ENCODE results near the gene AGAP2. TPM values are rescaled to one million over a fixed set of nuclear protein-coding genes. Genes with fewer than 3 reads are reported as not detected.
A peak's percentile ranks its signal among the peaks of the same experiment; 100 is the strongest.

The AGAP2 gene
- total and polyA plus RNA-seq, 9 of the 15 experiments (the other 6 are each of a cell fraction or from before 2014, with no cell fraction given), result 0.04 to 0.77 (median 0.28) TPM; not detected in 1

- peak overlapping the region; percentile 59 for H3K4me3 ChIP-seq
- ATAC-seq (peak; percentile 2; the same call in 2 of the 3 replicates), FAIRE-seq (no peak), DNase-seq (ENCODE audit: extremely low read depth in 1 of 4, low spot score in 3 of 4) (peak in 1 of 4 experiments; percentile 18)
- H3K9ac ChIP-seq (ENCODE audit: insufficient read depth in 1 of 2, low read depth in 2 of 2, low read length in 2 of 2), result no peak overlapping the region; a peak in 1 of 4 replicates
- intact Hi-C loops (cut with micrococcal nuclease) (no loop called here), in situ Hi-C loops (cut with MboI) (loop anchor here (10.0 kb wide), 1 partner anchor 431 kb away; no protein-coding TSS in a partner anchor)
- H3K79me2 ChIP-seq (ENCODE audit: control insufficient read depth, insufficient read depth, low read length), result peaks cover 30% of the 10 kb centered on the region
- H3K36me3 ChIP-seq (ENCODE audit: control insufficient read depth, insufficient read depth, low read length), result peaks cover 50% of the 10 kb centered on the region
- TSS peak; percentile 59 for BruUV-seq (replicated peaks)
- POLR2A ChIA-PET, result interaction anchor here (0.6 to 2.5 kb wide), 4 partner anchors 8 to 184 kb away, joined by 3 to 15 read pairs (median 3); no protein-coding TSS in a partner anchor
- TF ChIP-seq POLR2AphosphoS2 (IDR thresholded peaks at IDR 0.05; ENCODE audit: low read length) (peak; percentile 9), RBFOX2 (IDR thresholded peaks at IDR 0.05; ENCODE audit: low read depth, low read length) (peak; percentile 28; the same call in 1 of the 2 replicates), SUPT5H (IDR thresholded peaks at IDR 0.05) (0 out of 2 replicates have a peak, but pooled peaks have one; percentile 0), ZBTB17 (CRISPR knock-in tag; IDR thresholded peaks at IDR 0.05) (peak; percentile 50; the same call in 1 of the 2 replicates), ZNF445 (CRISPR knock-in tag; IDR thresholded peaks at IDR 0.05; ENCODE audit: low read depth) (no peak), ARNT (IDR thresholded peaks at IDR 0.05) (no peak), VEZF1 (CRISPR knock-in tag; IDR thresholded peaks at IDR 0.05) (0 out of 2 replicates have a peak, but pooled peaks have one; percentile 16), E2F8 (IDR thresholded peaks at IDR 0.05; ENCODE audit: low read depth, partially characterized antibody) (peak; percentile 9)
- H3K27ac ChIP-seq (ENCODE audit: extremely low read depth, low read depth, low read length), result peak overlapping the region; percentile 84; the same call in 2 of the 3 replicates
- H3K4me2 ChIP-seq (ENCODE audit: insufficient read depth, low read length), result peak overlapping the region; percentile 88
- no peaks in the 10 kb centered on the region for H3K9me3 ChIP-seq (replicated peaks; ENCODE audit: control insufficient read depth, insufficient read depth, low read depth, low read length)
- CTCF ChIA-PET (ENCODE audit: low intra/inter-chr PET ratio), result no interaction called here
- H3K27me3 ChIP-seq (ENCODE audit: control insufficient read depth in 2 of 2, insufficient read depth in 2 of 2, low read length in 2 of 2), result peaks cover 0 to 3% of the 10 kb centered on the region in 2 experiments; a peak in 2 of 5 replicates
- 47% methylated on average over 3 of the region's 3 CpGs for WGBS (ENCODE audit: insufficient coverage, low coverage, missing lambda C conversion rate)
- no peaks in the 10 kb centered on the region for H3K9me1 ChIP-seq (ENCODE audit: control insufficient read depth, insufficient read depth, low read length)
- no peaks in the 10 kb centered on the region for H4K20me1 ChIP-seq (replicated peaks; ENCODE audit: control insufficient read depth, insufficient read depth, low read length)
- no peak overlapping the region for H2AFZ ChIP-seq (ENCODE audit: low read depth, low read length)
- peaks cover 14 to 16% of the 10 kb centered on the region in 2 experiments; a peak in 4 of 5 replicates for H3K4me1 ChIP-seq (replicated peaks in 1 of 2; ENCODE audit: control insufficient read depth in 2 of 2, insufficient read depth in 2 of 2, low read length in 2 of 2)
These were observed 7.5 kb upstream of the AGAP2 start for GRCh38 chr12:57746025-57746424.
